ENCODE data around the gene MAJIN. TPM values are rescaled to one million over a fixed set of nuclear protein-coding genes. Genes with fewer than 3 reads are reported as not detected.

The MAJIN gene
- total and polyA plus RNA-seq, 4 donors: 0.09 to 0.31 TPM; not detected in 2

DNA sequence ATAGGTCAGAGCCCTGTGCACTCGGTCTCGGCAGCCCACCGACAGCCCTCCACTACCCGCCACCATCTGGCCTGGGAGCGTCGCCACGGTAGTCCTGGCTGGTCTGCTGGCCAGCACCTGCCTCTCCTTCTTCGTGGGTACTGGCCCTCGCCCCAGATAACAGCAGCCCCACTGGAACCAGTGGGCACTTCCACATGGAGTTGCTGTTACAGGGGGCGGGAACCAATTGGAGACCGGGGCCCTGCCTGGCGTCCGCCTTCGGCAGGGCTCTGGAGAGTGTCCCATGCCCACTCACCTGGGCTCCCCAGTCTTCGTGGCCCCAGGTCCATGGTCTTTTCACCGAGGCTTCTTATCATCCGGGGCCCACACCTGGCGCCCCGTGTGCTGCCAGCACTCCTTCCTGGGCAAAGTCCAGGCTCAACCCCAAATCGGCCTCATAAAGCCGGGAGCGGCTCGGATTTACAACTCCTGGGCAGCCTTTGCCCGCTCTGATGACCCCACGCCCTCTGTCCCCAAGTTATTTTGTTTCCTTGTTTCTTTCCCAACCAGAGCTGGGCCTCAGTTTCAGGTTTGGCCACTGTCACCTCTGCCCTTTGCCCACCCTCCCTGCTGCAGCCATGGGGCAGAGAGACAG lies 80.6 kb downstream of the MAJIN start:
- WGBS: 33% methylated on average over 25 of the region's 25 CpGs
- peak overlapping the region; percentile 50 to 83 (median 81) for H3K4me3 ChIP-seq (ENCODE audit: low read depth in 1 of 3, low read length in 3 of 3)
- peak; percentile 88 to 96 for TF ChIP-seq HNF4A (conservative IDR thresholded peaks at IDR 0.05)
- peak; percentile 82 to 92 for TF ChIP-seq RXRA (IDR thresholded peaks at IDR 0.05)
- TF ChIP-seq YY1 (IDR thresholded peaks at IDR 0.05): peak; percentile 73
- TF ChIP-seq, protein P1, sequence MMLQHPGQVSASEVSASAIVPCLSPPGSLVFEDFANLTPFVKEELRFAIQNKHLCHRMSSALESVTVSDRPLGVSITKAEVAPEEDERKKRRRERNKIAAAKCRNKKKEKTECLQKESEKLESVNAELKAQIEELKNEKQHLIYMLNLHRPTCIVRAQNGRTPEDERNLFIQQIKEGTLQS (IDR thresholded peaks at IDR 0.05): no peak
- TF ChIP-seq TAF1 (conservative IDR thresholded peaks at IDR 0.05): no peak
- peak in 1 of 2 donors; percentile 45 for TF ChIP-seq GABPA (IDR thresholded peaks at IDR 0.05 in 1 of 2, conservative IDR thresholded peaks at IDR 0.05 in 1 of 2)
- TF ChIP-seq, protein P2, sequence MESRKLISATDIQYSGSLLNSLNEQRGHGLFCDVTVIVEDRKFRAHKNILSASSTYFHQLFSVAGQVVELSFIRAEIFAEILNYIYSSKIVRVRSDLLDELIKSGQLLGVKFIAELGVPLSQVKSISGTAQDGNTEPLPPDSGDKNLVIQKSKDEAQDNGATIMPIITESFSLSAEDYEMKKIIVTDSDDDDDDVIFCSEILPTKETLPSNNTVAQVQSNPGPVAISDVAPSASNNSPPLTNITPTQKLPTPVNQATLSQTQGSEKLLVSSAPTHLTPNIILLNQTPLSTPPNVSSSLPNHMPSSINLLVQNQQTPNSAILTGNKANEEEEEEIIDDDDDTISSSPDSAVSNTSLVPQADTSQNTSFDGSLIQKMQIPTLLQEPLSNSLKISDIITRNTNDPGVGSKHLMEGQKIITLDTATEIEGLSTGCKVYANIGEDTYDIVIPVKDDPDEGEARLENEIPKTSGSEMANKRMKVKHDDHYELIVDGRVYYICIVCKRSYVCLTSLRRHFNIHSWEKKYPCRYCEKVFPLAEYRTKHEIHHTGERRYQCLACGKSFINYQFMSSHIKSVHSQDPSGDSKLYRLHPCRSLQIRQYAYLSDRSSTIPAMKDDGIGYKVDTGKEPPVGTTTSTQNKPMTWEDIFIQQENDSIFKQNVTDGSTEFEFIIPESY (IDR thresholded peaks at IDR 0.05): peak; percentile 73
- TF ChIP-seq, protein P3, sequence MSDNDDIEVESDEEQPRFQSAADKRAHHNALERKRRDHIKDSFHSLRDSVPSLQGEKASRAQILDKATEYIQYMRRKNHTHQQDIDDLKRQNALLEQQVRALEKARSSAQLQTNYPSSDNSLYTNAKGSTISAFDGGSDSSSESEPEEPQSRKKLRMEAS (IDR thresholded peaks at IDR 0.05): peak; percentile 85
- TF ChIP-seq FOXA1 (IDR thresholded peaks at IDR 0.05): no peak
- TF ChIP-seq RAD21 (IDR thresholded peaks at IDR 0.05): peak; percentile 30 to 33
- TF ChIP-seq EGR1 (IDR thresholded peaks at IDR 0.05; ENCODE audit: low read depth in 2 of 2): peak in 1 of 2 donors; percentile 65
- TF ChIP-seq FOXA2 (IDR thresholded peaks at IDR 0.05): no peak
- TF ChIP-seq, protein P4, sequence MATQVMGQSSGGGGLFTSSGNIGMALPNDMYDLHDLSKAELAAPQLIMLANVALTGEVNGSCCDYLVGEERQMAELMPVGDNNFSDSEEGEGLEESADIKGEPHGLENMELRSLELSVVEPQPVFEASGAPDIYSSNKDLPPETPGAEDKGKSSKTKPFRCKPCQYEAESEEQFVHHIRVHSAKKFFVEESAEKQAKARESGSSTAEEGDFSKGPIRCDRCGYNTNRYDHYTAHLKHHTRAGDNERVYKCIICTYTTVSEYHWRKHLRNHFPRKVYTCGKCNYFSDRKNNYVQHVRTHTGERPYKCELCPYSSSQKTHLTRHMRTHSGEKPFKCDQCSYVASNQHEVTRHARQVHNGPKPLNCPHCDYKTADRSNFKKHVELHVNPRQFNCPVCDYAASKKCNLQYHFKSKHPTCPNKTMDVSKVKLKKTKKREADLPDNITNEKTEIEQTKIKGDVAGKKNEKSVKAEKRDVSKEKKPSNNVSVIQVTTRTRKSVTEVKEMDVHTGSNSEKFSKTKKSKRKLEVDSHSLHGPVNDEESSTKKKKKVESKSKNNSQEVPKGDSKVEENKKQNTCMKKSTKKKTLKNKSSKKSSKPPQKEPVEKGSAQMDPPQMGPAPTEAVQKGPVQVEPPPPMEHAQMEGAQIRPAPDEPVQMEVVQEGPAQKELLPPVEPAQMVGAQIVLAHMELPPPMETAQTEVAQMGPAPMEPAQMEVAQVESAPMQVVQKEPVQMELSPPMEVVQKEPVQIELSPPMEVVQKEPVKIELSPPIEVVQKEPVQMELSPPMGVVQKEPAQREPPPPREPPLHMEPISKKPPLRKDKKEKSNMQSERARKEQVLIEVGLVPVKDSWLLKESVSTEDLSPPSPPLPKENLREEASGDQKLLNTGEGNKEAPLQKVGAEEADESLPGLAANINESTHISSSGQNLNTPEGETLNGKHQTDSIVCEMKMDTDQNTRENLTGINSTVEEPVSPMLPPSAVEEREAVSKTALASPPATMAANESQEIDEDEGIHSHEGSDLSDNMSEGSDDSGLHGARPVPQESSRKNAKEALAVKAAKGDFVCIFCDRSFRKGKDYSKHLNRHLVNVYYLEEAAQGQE (IDR thresholded peaks at IDR 0.05): peak; percentile 51
- TF ChIP-seq, protein P5, sequence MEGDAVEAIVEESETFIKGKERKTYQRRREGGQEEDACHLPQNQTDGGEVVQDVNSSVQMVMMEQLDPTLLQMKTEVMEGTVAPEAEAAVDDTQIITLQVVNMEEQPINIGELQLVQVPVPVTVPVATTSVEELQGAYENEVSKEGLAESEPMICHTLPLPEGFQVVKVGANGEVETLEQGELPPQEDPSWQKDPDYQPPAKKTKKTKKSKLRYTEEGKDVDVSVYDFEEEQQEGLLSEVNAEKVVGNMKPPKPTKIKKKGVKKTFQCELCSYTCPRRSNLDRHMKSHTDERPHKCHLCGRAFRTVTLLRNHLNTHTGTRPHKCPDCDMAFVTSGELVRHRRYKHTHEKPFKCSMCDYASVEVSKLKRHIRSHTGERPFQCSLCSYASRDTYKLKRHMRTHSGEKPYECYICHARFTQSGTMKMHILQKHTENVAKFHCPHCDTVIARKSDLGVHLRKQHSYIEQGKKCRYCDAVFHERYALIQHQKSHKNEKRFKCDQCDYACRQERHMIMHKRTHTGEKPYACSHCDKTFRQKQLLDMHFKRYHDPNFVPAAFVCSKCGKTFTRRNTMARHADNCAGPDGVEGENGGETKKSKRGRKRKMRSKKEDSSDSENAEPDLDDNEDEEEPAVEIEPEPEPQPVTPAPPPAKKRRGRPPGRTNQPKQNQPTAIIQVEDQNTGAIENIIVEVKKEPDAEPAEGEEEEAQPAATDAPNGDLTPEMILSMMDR (IDR thresholded peaks at IDR 0.05; ENCODE audit: low read depth, low read length, missing input control): no peak
- TF ChIP-seq SP1 (IDR thresholded peaks at IDR 0.05): peak; percentile 71
- peak; percentile 57 for TF ChIP-seq NR2F2 (IDR thresholded peaks at IDR 0.05)
- TF ChIP-seq JUND (IDR thresholded peaks at IDR 0.05): peak in 1 of 2 donors; percentile 53
- peak; percentile 57 for TF ChIP-seq HNF4G (IDR thresholded peaks at IDR 0.05)

More for the DNA sequence above, 80.6 kb downstream of the MAJIN start:
- Histone ChIP-seq H3K27me3 (ENCODE audit: control insufficient read depth in 4 of 4, insufficient read depth in 4 of 4, low read length in 3 of 4) (no peaks in the 10 kb centered on the region), H3K27ac (ENCODE audit: low read depth in 1 of 2, low read length in 2 of 2) (peak overlapping the region; percentile 86 to 89), H3K9ac (ENCODE audit: low read depth in 1 of 2, low read length in 2 of 2) (peak overlapping the region; percentile 29 to 57), H3K36me3 (ENCODE audit: control insufficient read depth in 4 of 4, insufficient read depth in 3 of 4, low read depth in 1 of 4, low read length in 3 of 4) (peaks cover 0 to 10% (median 3%) of the 10 kb centered on the region in 4 donors), H3K9me3 (ENCODE audit: control insufficient read depth in 4 of 4, low read length in 3 of 4) (no peaks in the 10 kb centered on the region), H3K4me1 (ENCODE audit: control insufficient read depth in 4 of 4, insufficient read depth in 4 of 4, low read length in 3 of 4) (peaks cover 21 to 61% (median 49%) of the 10 kb centered on the region in 4 donors)
- no peak for DNase-seq (ENCODE audit: low spot score)

All from liver (tissue), 9 donors.